Stimulated activated CD4-positive, alpha-beta T cell treated with anti-CD3 and anti-CD28 coated beads, Interleukin-1b, Interleukin-23, amount 100 ng/mL, for 48 hours (primary cell): ENCODE results near the gene AVEN.

Experiments used
- DNase-seq: peaks from one replicate; pipeline ENCODE4 v3.0.0-alpha.2; 2020

AVEN gene

GRCh38 chr15:33910741-33911140 is 128.3 kb downstream of the AVEN start:
- no peak for DNase-seq

- DNase-seq, result no peak
Measured at GRCh38 chr15:33908406-33908805, 130.6 kb downstream of the AVEN start.

- no peak for DNase-seq
Measured at GRCh38 chr15:33907326-33907725, 131.7 kb downstream of the AVEN start.

GRCh38 chr15:33903661-33904060 is 135.3 kb downstream of the AVEN start:
- no peak for DNase-seq

GRCh38 chr15:33902043-33902442 is 137.0 kb downstream of the AVEN start:
- DNase-seq, result no peak

- DNase-seq, result no peak
Measured at GRCh38 chr15:33894193-33894592, 144.8 kb downstream of the AVEN start.

- no peak for DNase-seq
Measured at GRCh38 chr15:33888176-33888575, 150.8 kb downstream of the AVEN start.

- DNase-seq, result no peak
Measured at GRCh38 chr15:33882921-33883320, 156.1 kb downstream of the AVEN start.

- no peak for DNase-seq
Measured at GRCh38 chr15:33874156-33874555, 164.8 kb downstream of the AVEN start.

- DNase-seq, result no peak
Measured at GRCh38 chr15:33872416-33873106, 166.4 kb downstream of the AVEN start.

GRCh38 chr15:33871980-33872379 is 167.0 kb downstream of the AVEN start:
- DNase-seq, result no peak

- DNase-seq, result no peak
Measured at GRCh38 chr15:33866101-33866737, 172.8 kb downstream of the AVEN start.

- no peak for DNase-seq
Measured at GRCh38 chr15:33865416-33865815, 173.6 kb downstream of the AVEN start.

GRCh38 chr15:33864360-33865075 is 174.5 kb downstream of the AVEN start:
- DNase-seq, result no peak

- no peak for DNase-seq
Measured at GRCh38 chr15:33860754-33861153, 178.2 kb downstream of the AVEN start.

- no peak for DNase-seq
Measured at GRCh38 chr15:33859992-33860545, 178.9 kb downstream of the AVEN start.

- DNase-seq, result no peak
Measured at GRCh38 chr15:33858836-33859235, 180.2 kb downstream of the AVEN start.

- no peak for DNase-seq
Measured at GRCh38 chr15:33857726-33858125, 181.3 kb downstream of the AVEN start.

GRCh38 chr15:33852570-33852969 is 186.4 kb downstream of the AVEN start:
- DNase-seq, result no peak

- DNase-seq, result no peak
Measured at GRCh38 chr15:33852094-33852493, 186.9 kb downstream of the AVEN start.

- no peak for DNase-seq
Measured at GRCh38 chr15:33851079-33851478, 187.9 kb downstream of the AVEN start.

GRCh38 chr15:33848011-33848410 is 191.0 kb downstream of the AVEN start:
- DNase-seq, result no peak

- DNase-seq, result no peak
Measured at GRCh38 chr15:33846862-33847261, 192.1 kb downstream of the AVEN start.

GRCh38 chr15:33846142-33846541 is 192.9 kb downstream of the AVEN start:
- no peak for DNase-seq
